H1 (cell line): ENCODE data around the gene ATM. TPM values are rescaled to one million over a fixed set of nuclear protein-coding genes. Genes with fewer than 3 reads are reported as not detected.

ENCODE experiments used
- CTCF ChIA-PET: fragments of 300-600 bp; sonication (Branson Sonifier 250); formaldehyde crosslinking; loops from one replicate; lab custom pipeline; 2021; ENCODE audit not compliant: partially characterized antibody; lab: Charles Lee
- POLR2A ChIA-PET: fragments of 300-600 bp; sonication (Branson Sonifier 250); formaldehyde crosslinking; loops from one replicate; lab custom pipeline; 2021; ENCODE audit warnings: inconsistent platforms; ENCODE audit not compliant: partially characterized antibody; lab: Charles Lee
- DNase-seq, 2 experiments: peaks; one replicate each; pipeline versions ENCODE4 v3.0.0 to v3.0.0-alpha.2; 2010 to 2022; ENCODE audit warnings: low spot score in 2 of 2, low read depth in 1 of 2, mixed read lengths in 1 of 2
- FAIRE-seq: peaks from 2 replicates; lab custom pipeline; 2011; peaks lifted over from hg19 to GRCh38; lab: Jason Lieb, UNC
- H2AFZ ChIP-seq: 2 replicates; pipeline ENCODE4 v1.8.1; 2012; ENCODE audit warnings: low read length, inconsistent platforms
- H2AK5ac ChIP-seq: 2 replicates; pipeline ENCODE4 v1.6.1; 2013; ENCODE audit warnings: low read depth, low read length
- H2BK120ac ChIP-seq: replicated peaks from 2 replicates; pipeline ENCODE3; 2013; ENCODE audit warnings: low read depth, low read length, inconsistent platforms
- H2BK12ac ChIP-seq: 2 replicates; pipeline ENCODE4 v1.6.1; 2013; ENCODE audit warnings: low read depth, low read length
- H2BK15ac ChIP-seq: 2 replicates; pipeline ENCODE4 v1.6.1; 2013; ENCODE audit warnings: low read length
- H2BK20ac ChIP-seq: 2 replicates; pipeline ENCODE4 v1.6.1; 2013; ENCODE audit warnings: low read length
- H2BK5ac ChIP-seq: 2 replicates; pipeline ENCODE4 v1.6.1; 2013; ENCODE audit warnings: low read depth, low read length
- H3K14ac ChIP-seq: 2 replicates; pipeline ENCODE4 v1.6.1; 2013; ENCODE audit warnings: inconsistent platforms; ENCODE audit not compliant: insufficient read length
- H3K18ac ChIP-seq: 2 replicates; pipeline ENCODE4 v1.6.1; 2013; ENCODE audit warnings: low read length; ENCODE audit errors: extremely low read depth
- H3K23ac ChIP-seq: 2 replicates; pipeline ENCODE4 v1.6.1; 2013; ENCODE audit warnings: inconsistent platforms; ENCODE audit not compliant: insufficient read length
- H3K23me2 ChIP-seq: 2 replicates; pipeline ENCODE4 v1.6.1; 2013; ENCODE audit warnings: low read depth, low read length
- H3K27ac ChIP-seq: 2 replicates; pipeline ENCODE4 v1.6.1; 2011; ENCODE audit warnings: low read depth, low read length, inconsistent platforms
- H3K27me3 ChIP-seq, 4 experiments: replicated peaks in 1 of 4; 1 replicate in 1 of 4; 2 replicates in 3 of 4; pipeline versions ENCODE4 v1.6.1 to v1.8.1; 2011 to 2013; ENCODE audit warnings: low read length in 3 of 4, mild to moderate bottlenecking in 3 of 4, inconsistent platforms in 2 of 4, mixed read lengths in 2 of 4, moderate library complexity in 1 of 4; ENCODE audit not compliant: control insufficient read depth in 3 of 4, insufficient read depth in 3 of 4; ENCODE audit errors: extremely low read depth in 1 of 4
- H3K36me3 ChIP-seq, 4 experiments: 2 replicates each; pipeline versions ENCODE4 v1.6.1 to v1.8.1; 2011 to 2013; ENCODE audit warnings: mild to moderate bottlenecking in 4 of 4, low read length in 3 of 4, moderate library complexity in 2 of 4, control low read depth in 1 of 4, inconsistent platforms in 1 of 4; ENCODE audit not compliant: insufficient read depth in 4 of 4, control insufficient read depth in 2 of 4
- H3K4ac ChIP-seq: replicated peaks from 2 replicates; pipeline ENCODE3; 2013; ENCODE audit warnings: low read length, low read depth, mixed read lengths, inconsistent platforms; ENCODE audit not compliant: insufficient read length
- H3K4me1 ChIP-seq, 4 experiments: replicated peaks in 1 of 4; 1 replicate in 1 of 4; 2 replicates in 3 of 4; pipeline versions ENCODE4 v1.6.1 to v1.8.1; 2011 to 2013; ENCODE audit warnings: low read length in 3 of 4, inconsistent platforms in 2 of 4, mixed read lengths in 1 of 4; ENCODE audit not compliant: insufficient read depth in 4 of 4, control insufficient read depth in 3 of 4
- H3K4me2 ChIP-seq, 2 experiments: 2 replicates each; pipeline versions ENCODE4 v1.6.1 to v1.8.1; 2011 to 2013; ENCODE audit warnings: low read depth in 2 of 2, low read length in 2 of 2, control low read depth in 1 of 2, inconsistent platforms in 1 of 2, mild to moderate bottlenecking in 1 of 2; ENCODE audit not compliant: insufficient read depth in 1 of 2
- H3K4me3 ChIP-seq, 4 experiments: fragments of 200-600, 300-600 bp in 1 of 4; sonication (generic), shearing (Covaris generic), sonication (Bioruptor Twin) in 1 of 4; 2 replicates each; pipeline versions ENCODE4 v1.5.1 to v1.8.1; 2011 to 2016; ENCODE audit warnings: low read length in 4 of 4, low read depth in 3 of 4, control low read depth in 2 of 4, inconsistent platforms in 2 of 4, mild to moderate bottlenecking in 2 of 4, mixed read lengths in 1 of 4, moderate library complexity in 1 of 4; ENCODE audit not compliant: insufficient read depth in 2 of 4; ENCODE audit errors: extremely low read depth in 1 of 4
- H3K56ac ChIP-seq: replicated peaks from 2 replicates; pipeline ENCODE3; 2013; ENCODE audit warnings: low read depth, mild to moderate bottlenecking, mixed read lengths, low read length, inconsistent platforms; ENCODE audit not compliant: insufficient read length
- H3K79me1 ChIP-seq: 2 replicates; pipeline ENCODE4 v1.6.1; 2013; ENCODE audit warnings: low read depth, low read length, control low read depth
- H3K79me2 ChIP-seq, 2 experiments: 2 replicates each; pipeline versions ENCODE4 v1.6.1 to v1.8.1; 2012 to 2013; ENCODE audit warnings: low read length in 2 of 2, mild to moderate bottlenecking in 2 of 2, inconsistent platforms in 1 of 2; ENCODE audit not compliant: insufficient read depth in 2 of 2, control insufficient read depth in 1 of 2
- H3K9ac ChIP-seq, 4 experiments: replicated peaks in 1 of 4; 1 replicate in 1 of 4; 2 replicates in 3 of 4; pipeline versions ENCODE4 v1.6.1 to v1.8.1; 2011 to 2013; ENCODE audit warnings: low read depth in 3 of 4, low read length in 3 of 4, control low read depth in 2 of 4, mild to moderate bottlenecking in 2 of 4, moderate library complexity in 2 of 4, inconsistent platforms in 1 of 4; ENCODE audit errors: extremely low read depth in 1 of 4
- H3K9me3 ChIP-seq, 2 experiments: 2 replicates each; pipeline versions ENCODE4 v1.6.1 to v1.8.1; 2012 to 2013; ENCODE audit warnings: mild to moderate bottlenecking in 2 of 2, moderate library complexity in 2 of 2, control low read depth in 1 of 2, inconsistent platforms in 1 of 2, low read depth in 1 of 2, low read length in 1 of 2, mixed read lengths in 1 of 2; ENCODE audit not compliant: insufficient read depth in 2 of 2
- H4K20me1 ChIP-seq, 2 experiments: replicated peaks in 1 of 2; 2 replicates each; pipeline versions ENCODE3 to v1.8.1; 2011 to 2013; ENCODE audit warnings: inconsistent platforms in 2 of 2, low read length in 2 of 2, mild to moderate bottlenecking in 1 of 2; ENCODE audit not compliant: insufficient read depth in 2 of 2, control insufficient read depth in 1 of 2
- H4K5ac ChIP-seq: 2 replicates; pipeline ENCODE4 v1.6.1; 2013; ENCODE audit warnings: low read length, low read depth, mixed read lengths, inconsistent platforms; ENCODE audit not compliant: insufficient read length
- H4K8ac ChIP-seq: 2 replicates; pipeline ENCODE4 v1.8.0; 2013; ENCODE audit warnings: mild to moderate bottlenecking, moderate library complexity, low read length, inconsistent platforms; ENCODE audit not compliant: insufficient read depth; ENCODE audit errors: extremely low read depth
- H4K91ac ChIP-seq: replicated peaks from 2 replicates; pipeline ENCODE3; 2013; ENCODE audit warnings: low read length, mixed read lengths, inconsistent platforms; ENCODE audit not compliant: insufficient read length
- CHD2 ChIP-seq: IDR thresholded peaks from 2 replicates; pipeline ENCODE4 v1.6.1; 2012; ENCODE audit warnings: low read length, improper control_type of control experiment
- EZH2 ChIP-seq: fragments of 200-600 bp; sonication (generic); IDR thresholded peaks from 2 replicates; pipeline ENCODE4 v1.7.1; 2012; ENCODE audit warnings: low read depth, mild to moderate bottlenecking, moderate library complexity, low read length, inconsistent platforms; ENCODE audit not compliant: severe bottlenecking
- RNF2 ChIP-seq: fragments of 200-900, 300-1000 bp; sonication (generic); IDR thresholded peaks from 2 replicates; pipeline ENCODE4 v1.7.1; 2016; ENCODE audit warnings: borderline replicate concordance, low read depth, mild to moderate bottlenecking, antibody characterized with exemption, low read length; ENCODE audit not compliant: poor library complexity, severe bottlenecking; ENCODE audit errors: missing control alignments
- SIX5 ChIP-seq: IDR thresholded peaks from 2 replicates; pipeline ENCODE4 v1.6.1; 2011; ENCODE audit warnings: mild to moderate bottlenecking, low read depth, low read length
- WGBS, 2 experiments: shearing (Covaris generic) in 1 of 2; methylation state at CpG; one replicate each; pipeline versions ENCODE4 v1.1.6 to v1.1.7; 2013 to 2015; ENCODE audit warnings: low lambda C conversion rate in 2 of 2, mixed read lengths in 2 of 2, inconsistent platforms in 1 of 2, low coverage in 1 of 2, missing lambda C conversion rate in 1 of 2; ENCODE audit not compliant: insufficient replicate concordance in 2 of 2, insufficient coverage in 1 of 2, insufficient read length in 1 of 2; ENCODE audit errors: extremely low coverage in 1 of 2, missing lambda C conversion rate in 1 of 2; 5-methylcytosine and 5-hydroxymethylcytosine counted together
- polyA plus RNA-seq, 7 experiments: library from polyadenylated mRNA; depleted of rRNA in 3 of 7; stranded (reverse) in 5 of 7; unstranded in 2 of 7; fragments of >200 nt in 5 of 7; fragments of 200-250 nt in 2 of 7; gene quantifications; 1 replicate in 5 of 7; 2 replicates in 1 of 7; 4 replicates in 1 of 7; pipeline versions ENCODE4 v1.2.1 to v1.2.3, GENCODE V29; 2011 to 2013; ENCODE audit warnings: missing spikeins in 2 of 7, mixed read lengths in 2 of 7
- total RNA-seq: library from RNA; stranded (reverse); fragmentation: NEBNext Ultra II Directional; extraction: Animal tissue kit (Norgen Biotek cat#: 25700); gene quantifications from 2 replicates; pipeline ENCODE4 v1.2.1, GENCODE V29; 2021

The ATM gene
- total and polyA plus RNA-seq, 2 of the 8 experiments (the other 6 are each of a cell fraction or from before 2014, with no cell fraction given): 14.9 to 55.4 TPM

DNA sequence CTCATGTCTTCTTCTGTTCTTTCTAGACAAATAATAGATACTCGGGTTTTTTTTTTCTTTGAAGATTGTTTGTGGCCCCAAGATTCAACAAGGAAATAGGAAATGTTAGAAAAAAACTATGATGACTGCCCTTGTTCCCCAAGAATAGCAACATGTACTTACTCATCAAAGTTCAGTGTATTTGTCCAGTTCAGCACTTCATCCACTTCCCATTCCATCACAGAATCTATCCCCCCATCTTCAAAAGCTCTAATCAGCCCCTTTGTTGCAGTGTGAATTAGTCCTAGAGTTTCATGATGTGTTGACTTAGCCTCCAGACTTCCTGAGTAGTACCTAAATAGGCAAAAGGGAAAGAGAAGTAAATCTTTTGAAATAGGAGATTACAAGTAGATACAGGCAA is 170.2 kb downstream of the ATM start:
- Histone ChIP-seq H3K36me3 (no peaks in the 10 kb centered on the region), H2BK20ac (no peak overlapping the region), H2BK5ac (no peak overlapping the region), H3K23me2 (no peaks in the 10 kb centered on the region), H2BK15ac (no peak overlapping the region), H3K56ac (no peak overlapping the region), H3K9ac (no peak overlapping the region), H3K79me1 (no peaks in the 10 kb centered on the region), H3K18ac (no peak overlapping the region), H3K9me3 (no peaks in the 10 kb centered on the region), H3K27me3 (no peaks in the 10 kb centered on the region), H2BK12ac (no peak overlapping the region), H3K23ac (no peak overlapping the region), H2AFZ (no peak overlapping the region), H3K4me2 (no peak overlapping the region), H3K4me1 (no peaks in the 10 kb centered on the region), H4K8ac (no peak overlapping the region), H4K5ac (no peak overlapping the region), H4K20me1 (no peaks in the 10 kb centered on the region), H4K91ac (no peak overlapping the region), H2AK5ac (no peak overlapping the region), H3K79me2 (no peaks in the 10 kb centered on the region), H2BK120ac (no peak overlapping the region), H3K14ac (no peak overlapping the region), H3K4me3 (no peak overlapping the region), H3K4ac (no peak overlapping the region), H3K27ac (no peak overlapping the region)
- DNase-seq (no peak), FAIRE-seq (no peak)
- WGBS, 2 experiments: 67% methylated on average over 1 of the region's 1 CpG; no CpG with 5 or more reads in 1 of the 2 experiments
- CTCF ChIA-PET: interaction anchor here (1.2 kb wide), 1 partner anchor 14 kb away, joined by 3 read pairs; no protein-coding TSS in a partner anchor
- POLR2A ChIA-PET: no interaction called here
- TF ChIP-seq CHD2 (no peak), SIX5 (no peak), RNF2 (no peak), EZH2 (no peak)
